Jurkat, Clone E6-1 (cell line): Measurements from ENCODE around the gene SLC25A33. TPM values are rescaled to one million over a fixed set of nuclear protein-coding genes. Genes with fewer than 3 reads are reported as not detected.
"Not testable (repeated sequence)": the region's sequence is repeated elsewhere in the genome, so short reads cannot be mapped to it uniquely, and the experiment has no call there.

Source experiments
- DNase-seq: peaks from one replicate; pipeline ENCODE4 v3.0.0-alpha.2; 2011; ENCODE audit warnings: low read depth, low spot score
- H3K4me3 ChIP-seq: 2 replicates; pipeline ENCODE4 v1.5.1; 2011; ENCODE audit warnings: mild to moderate bottlenecking, low read length, control low read depth, moderate library complexity
- polyA plus RNA-seq: library from polyadenylated mRNA; unstranded; fragments of >200 nt; gene quantifications from one replicate; pipeline ENCODE4 v1.2.1, GENCODE V29; 2012; ENCODE audit warnings: missing spikeins; ENCODE audit not compliant: insufficient read length, insufficient read depth

Gene SLC25A33
- polyA plus RNA-seq = 7.4 TPM

DNA sequence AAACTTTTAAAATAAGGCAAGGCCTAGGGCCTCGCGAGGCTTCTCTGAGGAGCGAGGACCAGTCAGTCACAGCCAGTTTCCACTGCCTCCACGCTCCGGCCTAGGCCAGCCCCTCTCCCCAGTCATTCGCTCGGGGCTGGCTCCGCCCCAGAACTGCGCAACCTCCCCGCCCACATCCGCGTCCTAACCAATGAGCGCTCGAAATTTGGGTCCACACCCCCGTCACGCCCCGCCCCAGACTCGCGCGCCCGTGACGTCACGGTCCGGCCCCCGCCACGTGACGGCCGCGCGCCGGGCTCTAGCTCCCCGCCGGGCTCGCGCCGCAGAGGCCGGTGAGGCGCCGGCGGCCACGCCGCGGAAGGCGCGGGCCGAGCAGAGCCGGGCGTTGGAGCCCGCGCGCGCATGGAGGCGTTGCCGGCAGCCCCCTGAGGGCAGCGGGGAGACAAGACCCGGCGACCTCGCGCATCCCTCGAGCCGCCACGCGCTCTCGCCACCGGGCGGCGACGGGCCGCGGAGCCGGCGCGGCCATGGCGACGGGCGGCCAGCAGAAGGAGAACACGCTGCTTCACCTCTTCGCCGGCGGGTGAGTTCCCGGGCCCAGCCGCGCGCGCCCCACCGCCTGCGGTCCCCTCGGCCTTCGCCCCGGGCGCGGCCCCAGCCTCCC lies at the start of gene SLC25A33:
Gene SLC25A33 (plus strand): TSS at position 301 of the 664 bp plus-strand sequence. CDS start 227 bp downstream, at position 528.
- peak within 1 kb of the TSS; percentile 75 for H3K4me3 ChIP-seq
- DNase-seq = peak; percentile 92

DNA sequence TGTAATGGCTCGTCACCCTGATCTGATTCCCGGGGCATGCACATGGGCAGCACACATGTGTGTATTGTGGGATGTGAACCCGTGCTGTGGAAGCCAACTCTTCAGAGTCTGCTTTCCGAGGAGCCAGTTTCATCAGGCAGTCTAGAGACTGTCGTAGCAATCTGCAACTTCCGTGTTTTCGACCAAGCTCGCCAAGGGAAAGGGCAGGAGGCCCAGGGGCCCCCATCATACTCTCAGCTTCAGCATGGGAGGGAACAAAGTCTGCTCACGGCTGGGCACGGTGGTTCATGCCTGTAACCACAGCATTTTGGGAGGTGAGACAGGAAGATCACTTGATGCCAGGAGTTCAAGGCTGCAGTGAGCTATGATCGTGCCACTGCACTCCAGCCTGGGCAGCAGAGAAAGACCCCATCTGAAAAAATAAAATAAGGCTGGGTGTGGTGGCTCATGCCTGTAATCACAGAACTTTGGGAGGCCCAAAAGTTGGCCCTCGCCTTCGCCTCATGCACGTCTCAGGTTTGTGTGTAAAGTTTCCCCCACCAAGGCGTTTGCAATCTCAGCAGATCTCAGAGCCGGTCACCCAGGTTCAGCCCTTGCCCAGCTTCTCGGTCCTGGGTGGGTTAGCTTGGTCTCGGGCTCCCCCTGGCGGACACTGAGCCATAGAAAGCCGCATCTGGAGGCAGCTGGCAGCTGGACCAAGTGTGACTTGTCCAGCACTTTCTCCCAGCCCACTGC lies 48.5 kb upstream of the SLC25A33 start:
- H3K4me3 ChIP-seq = no peak overlapping the region
- peak; percentile 39 for DNase-seq

GRCh38 chr1:9493326-9493725 lies 45.9 kb upstream of the SLC25A33 start:
- H3K4me3 ChIP-seq = no peak overlapping the region
- DNase-seq = no peak

GRCh38 chr1:9494936-9495758 lies 44.1 kb upstream of the SLC25A33 start:
- peak overlapping the region; percentile 43 for H3K4me3 ChIP-seq
- DNase-seq = peak; percentile 51

DNA sequence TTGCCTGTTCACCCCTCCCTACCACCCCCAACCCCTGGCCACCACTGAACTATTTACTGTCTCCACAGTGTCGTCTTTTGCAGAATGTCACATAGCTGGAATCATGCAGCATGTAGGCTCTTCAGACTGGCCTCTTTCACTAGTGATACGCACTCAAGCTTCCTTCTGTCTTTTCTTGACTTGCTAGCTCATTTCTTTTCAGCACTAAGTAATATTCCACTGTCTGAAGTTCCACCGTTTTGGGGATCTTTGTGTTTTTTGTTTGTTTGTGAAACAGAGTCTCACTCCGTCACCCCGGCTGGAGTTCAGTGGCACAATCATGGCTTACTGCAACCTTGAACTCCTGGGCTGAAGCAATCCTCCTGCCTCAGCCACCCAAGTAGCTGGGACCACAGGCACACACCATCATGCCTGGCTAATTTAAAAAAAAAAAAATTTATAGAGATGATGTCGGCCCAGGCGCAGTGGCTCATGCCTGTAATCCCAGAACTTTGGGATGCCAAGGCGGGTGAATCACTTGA lies 43.4 kb upstream of the SLC25A33 start:
- no peak overlapping the region; the same call in 1 of the 2 replicates for H3K4me3 ChIP-seq
- no peak for DNase-seq

DNA sequence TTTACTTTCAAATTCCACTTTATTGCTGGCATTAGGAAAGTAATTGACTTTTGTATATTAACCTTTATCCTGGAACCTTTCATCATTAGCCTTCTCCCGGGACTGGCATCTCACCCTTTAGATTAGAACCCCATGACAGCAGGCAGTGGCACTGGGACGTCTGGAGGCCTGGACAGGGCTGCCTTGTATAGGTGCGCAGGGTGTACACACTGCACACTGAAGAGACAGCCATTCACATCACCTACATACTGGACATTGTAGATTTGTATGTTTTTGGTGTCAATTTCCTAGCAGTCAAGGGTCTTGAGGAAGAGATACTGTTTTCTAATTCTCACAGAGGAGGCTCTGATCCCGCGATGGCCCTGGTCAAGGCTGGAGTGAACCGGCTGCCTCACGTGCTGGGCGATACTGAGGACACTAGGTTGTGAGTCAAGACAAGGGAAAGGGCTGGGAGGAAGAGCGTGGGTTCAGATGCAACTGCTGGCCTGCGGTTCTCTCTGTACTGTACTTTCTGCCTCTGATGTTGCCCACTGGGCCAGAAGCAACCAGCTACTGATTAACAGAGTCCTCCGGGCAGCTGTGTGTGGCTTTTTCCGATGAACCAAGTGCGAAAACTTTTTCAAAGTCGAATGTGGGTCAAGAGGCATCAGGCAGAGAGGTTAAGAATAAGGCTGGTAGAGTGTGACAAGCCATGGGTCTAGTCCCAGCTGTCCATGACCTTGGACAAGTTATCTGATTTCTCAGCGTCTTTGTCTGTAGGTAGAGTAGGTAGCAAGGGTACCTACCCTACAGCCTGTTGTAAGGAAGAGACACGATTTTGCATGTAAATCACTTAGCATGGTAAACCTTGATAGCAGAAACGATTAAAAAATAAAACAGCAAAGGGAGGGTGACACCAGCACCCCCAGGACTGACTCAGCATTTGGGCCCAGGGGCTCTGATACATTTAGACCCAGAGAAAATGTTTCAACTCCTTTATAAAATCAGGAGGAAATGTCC lies 38.2 kb upstream of the SLC25A33 start:
- DNase-seq = no peak
- H3K4me3 ChIP-seq = no peak overlapping the region

- no peak for DNase-seq
- no peak overlapping the region for H3K4me3 ChIP-seq
These were observed 36.1 kb upstream of the SLC25A33 start for GRCh38 chr1:9503001-9503675.

GRCh38 chr1:9505143-9505542 lies 34.1 kb upstream of the SLC25A33 start:
- H3K4me3 ChIP-seq = no peak overlapping the region
- no peak for DNase-seq

GRCh38 chr1:9506901-9507300 lies 32.4 kb upstream of the SLC25A33 start:
- no peak for DNase-seq
- H3K4me3 ChIP-seq = no peak overlapping the region

DNA sequence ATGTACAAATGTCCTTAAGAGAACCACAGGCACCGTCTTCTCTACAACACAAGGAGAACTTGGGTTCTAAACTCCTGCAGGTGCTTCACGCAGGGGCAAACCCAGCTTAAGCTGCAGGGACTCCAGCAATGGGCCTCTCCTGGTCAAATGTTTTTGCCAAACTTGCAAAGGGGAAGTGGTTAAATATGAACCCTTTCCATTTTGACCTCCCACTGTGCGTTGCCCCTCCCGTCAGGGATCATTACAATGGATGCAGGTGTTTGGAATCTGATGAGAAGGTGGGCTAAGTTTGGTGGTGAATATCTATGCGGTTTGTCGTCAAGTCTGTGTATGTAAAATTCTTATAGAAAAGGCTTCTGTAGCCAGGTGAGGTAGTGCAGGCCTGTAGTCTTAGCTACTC lies 29.1 kb upstream of the SLC25A33 start:
- no peak overlapping the region for H3K4me3 ChIP-seq
- no peak for DNase-seq

DNA sequence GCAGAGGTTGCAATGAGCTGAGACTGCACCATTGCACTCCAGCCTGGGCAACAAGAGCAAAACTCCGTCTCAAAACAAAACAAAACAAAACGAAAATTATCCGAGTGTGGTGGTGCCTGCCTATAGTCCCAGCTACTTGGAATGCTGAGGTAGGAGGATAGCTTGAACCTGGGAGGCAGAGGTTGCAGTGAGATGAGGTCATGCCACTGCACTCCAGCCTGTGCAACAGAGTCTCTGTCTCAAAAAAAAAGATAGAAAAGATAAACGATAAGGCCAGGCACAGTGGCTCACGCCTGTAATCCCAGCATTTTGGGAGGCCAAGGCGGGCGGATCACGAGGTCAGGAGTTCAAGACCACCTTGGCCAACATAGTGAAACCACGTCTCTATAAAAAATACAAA lies 23.7 kb upstream of the SLC25A33 start:
- H3K4me3 ChIP-seq, DNase-seq: not testable (repeated sequence)

DNA sequence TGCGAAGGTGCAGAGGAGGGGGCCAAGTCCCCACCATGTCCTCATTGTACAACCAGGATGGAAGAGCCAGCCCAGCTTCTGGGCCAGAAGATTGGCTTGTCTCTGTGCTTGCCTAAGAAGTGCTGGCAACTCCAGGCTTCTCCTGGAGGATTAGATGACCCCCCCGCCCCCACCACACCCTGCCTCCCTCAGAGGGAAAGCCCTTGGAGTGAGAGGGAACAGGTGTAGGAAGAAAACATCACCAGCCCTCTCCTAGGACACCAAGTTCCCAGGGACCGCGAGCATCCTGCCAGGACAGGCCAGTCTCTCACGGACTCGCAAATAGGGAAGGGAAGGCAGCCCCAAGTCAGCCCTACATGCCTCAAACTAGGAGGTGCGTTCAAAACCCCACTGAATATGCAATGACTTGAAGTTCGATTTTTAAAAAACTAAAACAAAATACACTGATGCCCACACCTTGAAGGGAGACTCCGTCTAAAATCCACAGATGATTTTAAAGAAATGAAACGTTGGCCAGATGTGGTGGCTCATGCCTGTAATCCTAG lies 20.7 kb upstream of the SLC25A33 start:
- no peak for DNase-seq
- no peak overlapping the region for H3K4me3 ChIP-seq

DNA sequence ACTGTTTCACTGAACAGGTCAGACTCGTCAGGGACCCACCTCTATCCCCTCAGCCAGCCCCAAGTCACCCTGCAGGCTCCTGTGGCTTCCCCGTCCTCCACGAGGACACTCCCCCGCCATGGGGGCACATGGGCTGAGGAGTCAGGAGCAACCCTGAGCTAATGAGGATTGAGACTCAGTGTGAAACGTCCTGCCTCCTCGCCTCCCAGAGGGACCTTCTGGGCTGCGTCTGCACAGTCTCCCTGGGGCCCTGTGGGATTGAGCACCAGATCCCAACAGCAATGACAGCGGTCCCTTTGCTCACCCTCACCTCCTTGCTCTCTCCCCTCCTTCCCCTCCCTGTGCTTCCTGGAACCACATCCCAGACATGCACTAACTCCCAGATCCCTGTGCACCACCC lies 18.9 kb upstream of the SLC25A33 start:
- no peak overlapping the region for H3K4me3 ChIP-seq
- no peak for DNase-seq

- DNase-seq = no peak
These were observed 10.1 kb upstream of the SLC25A33 start for GRCh38 chr1:9529190-9529589.

DNA sequence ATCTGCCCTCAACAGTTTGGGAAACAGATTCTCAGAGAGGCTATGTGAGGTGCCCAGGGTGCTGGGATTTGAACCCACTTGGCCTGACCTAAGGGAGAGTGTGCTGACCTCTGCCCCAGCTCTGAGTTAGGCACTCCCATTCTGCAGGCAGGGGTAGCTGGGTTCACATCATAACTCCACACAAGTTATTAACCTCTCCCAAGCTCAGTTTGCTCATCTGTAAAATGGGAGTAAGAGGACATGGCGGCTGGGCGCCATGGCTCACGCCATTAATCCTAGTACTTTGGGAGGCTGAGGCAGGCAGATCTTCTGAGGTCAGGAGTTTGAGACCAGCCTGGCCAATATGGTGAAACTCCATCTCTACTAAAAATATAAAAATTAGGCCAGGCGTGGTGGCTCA lies 8.9 kb upstream of the SLC25A33 start:
- no peak overlapping the region for H3K4me3 ChIP-seq
- no peak for DNase-seq

More at GRCh38 chr1:9529190-9529589, 10.1 kb upstream of the SLC25A33 start:
- H3K4me3 ChIP-seq = no peak overlapping the region

GRCh38 chr1:9534953-9535352 lies 4.3 kb upstream of the SLC25A33 start:
- no peak overlapping the region for H3K4me3 ChIP-seq
- DNase-seq = no peak

DNA sequence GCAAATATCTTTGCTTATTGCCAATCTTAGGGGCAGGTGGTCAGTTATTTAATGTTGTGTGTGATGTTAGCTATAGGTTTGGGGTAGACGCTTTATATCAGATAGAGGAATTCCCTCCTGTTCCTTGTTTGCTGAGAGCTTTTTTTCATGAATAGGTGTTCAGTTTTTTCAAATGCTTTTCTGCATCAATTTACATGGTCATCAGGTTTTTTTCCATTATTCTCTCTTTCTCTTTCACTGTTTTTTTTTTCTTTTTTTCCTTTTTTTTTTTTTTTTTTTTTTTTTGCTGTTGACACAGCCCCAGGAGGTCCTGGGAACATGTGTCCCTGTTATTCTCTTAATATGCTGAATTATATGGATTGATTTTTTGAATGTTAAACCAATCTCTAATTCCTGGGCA lies 3.0 kb upstream of the SLC25A33 start:
- no peak overlapping the region for H3K4me3 ChIP-seq
- no peak for DNase-seq
